ENCODE measurements around the gene TPCN2. TPM values are rescaled to one million over a fixed set of nuclear protein-coding genes. Genes with fewer than 3 reads are reported as not detected.

Gene TPCN2
- total RNA-seq, 4 donors from 2014 or later, result 1.4 to 4.1 (median 3.3) TPM

GRCh38 chr11:69180726-69181125, 132.0 kb downstream of the TPCN2 start:
- H3K36me3 ChIP-seq, result no peaks in the 10 kb centered on the region
- intact Hi-C loops (cut with DNase I; ENCODE audit: low total_unique reads), result no loop called here
- no peaks in the 10 kb centered on the region for H3K9me3 ChIP-seq
- in situ Hi-C loops (cut with MboI; ENCODE audit: low sequenced_read_pairs in 4 of 4), result no loop called here
- TF ChIP-seq POLR2A (IDR thresholded peaks at IDR 0.05), result no peak
- TF ChIP-seq, protein P1, sequence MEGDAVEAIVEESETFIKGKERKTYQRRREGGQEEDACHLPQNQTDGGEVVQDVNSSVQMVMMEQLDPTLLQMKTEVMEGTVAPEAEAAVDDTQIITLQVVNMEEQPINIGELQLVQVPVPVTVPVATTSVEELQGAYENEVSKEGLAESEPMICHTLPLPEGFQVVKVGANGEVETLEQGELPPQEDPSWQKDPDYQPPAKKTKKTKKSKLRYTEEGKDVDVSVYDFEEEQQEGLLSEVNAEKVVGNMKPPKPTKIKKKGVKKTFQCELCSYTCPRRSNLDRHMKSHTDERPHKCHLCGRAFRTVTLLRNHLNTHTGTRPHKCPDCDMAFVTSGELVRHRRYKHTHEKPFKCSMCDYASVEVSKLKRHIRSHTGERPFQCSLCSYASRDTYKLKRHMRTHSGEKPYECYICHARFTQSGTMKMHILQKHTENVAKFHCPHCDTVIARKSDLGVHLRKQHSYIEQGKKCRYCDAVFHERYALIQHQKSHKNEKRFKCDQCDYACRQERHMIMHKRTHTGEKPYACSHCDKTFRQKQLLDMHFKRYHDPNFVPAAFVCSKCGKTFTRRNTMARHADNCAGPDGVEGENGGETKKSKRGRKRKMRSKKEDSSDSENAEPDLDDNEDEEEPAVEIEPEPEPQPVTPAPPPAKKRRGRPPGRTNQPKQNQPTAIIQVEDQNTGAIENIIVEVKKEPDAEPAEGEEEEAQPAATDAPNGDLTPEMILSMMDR (IDR thresholded peaks at IDR 0.05 in 4 of 5, conservative IDR thresholded peaks at IDR 0.05 in 1 of 5), result no peak
- no peaks in the 10 kb centered on the region for H3K27me3 ChIP-seq
- ATAC-seq (no peak), DNase-seq (no peak)
- H3K27ac ChIP-seq, result no peak overlapping the region
- H3K4me1 ChIP-seq, result no peaks in the 10 kb centered on the region
- H3K4me3 ChIP-seq, result no peak overlapping the region

DNA sequence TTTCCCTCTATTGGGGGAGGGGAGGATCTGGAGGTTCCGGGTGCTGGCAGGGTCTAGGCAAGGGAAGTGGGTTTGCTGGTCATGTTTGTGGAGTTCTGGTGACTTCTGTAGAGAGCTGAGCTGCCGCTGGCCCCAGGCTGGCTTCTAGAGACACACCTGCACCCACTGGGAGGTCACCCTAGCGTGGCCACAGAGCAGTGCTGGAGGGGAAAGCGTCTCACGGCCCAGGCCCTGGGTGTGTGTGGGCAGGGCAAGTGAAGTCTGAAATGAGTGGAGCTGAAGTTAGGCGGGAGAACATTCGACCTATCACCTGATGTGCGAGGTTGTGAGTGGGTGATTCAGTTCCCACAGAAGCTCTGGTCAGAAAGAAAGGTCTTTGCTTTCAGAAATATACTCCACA, 134.9 kb downstream of the TPCN2 start:
- DNase-seq, result no peak
- Histone ChIP-seq H3K9me3 (no peaks in the 10 kb centered on the region), H3K4me1 (no peaks in the 10 kb centered on the region), H3K4me3 (no peak overlapping the region), H3K27ac (no peak overlapping the region), H3K27me3 (peaks cover 0 to 2% (median 0%) of the 10 kb centered on the region in 3 donors), H3K36me3 (no peaks in the 10 kb centered on the region)
- intact Hi-C loops (cut with DNase I; ENCODE audit: low total_unique reads) (no loop called here), in situ Hi-C loops (cut with MboI; ENCODE audit: low sequenced_read_pairs in 4 of 4) (no loop called here)
- TF ChIP-seq, protein P1 (IDR thresholded peaks at IDR 0.05 in 4 of 5, conservative IDR thresholded peaks at IDR 0.05 in 1 of 5), result no peak
- TF ChIP-seq POLR2A (IDR thresholded peaks at IDR 0.05), result no peak
- ATAC-seq, result no peak

MicroRNAs encoded within 50 kb of the gene (microRNA counts, 767-probe panel; counts per million panel counts)
- microRNA hsa-miR-3164, result 356 to 448 counts per million in 2 donors

Small RNA genes lying within 50 kb of the gene (microRNA-seq; reads per million reads assigned to microRNA genes)
- 6.8 to 8.3 reads per million in 2 donors for gene MIR3164 (ENCODE audit: borderline replicate concordance in 2 of 2)

Other genes with a start within 250 kb of the TPCN2 start
- gene CPT1A, start 207.0 kb upstream of the TPCN2 start, total RNA-seq, result 10 to 100 TPM in 3 of 4 donors, 1 to 10 TPM in 1; 6.9 to 32.1 (median 12.9) TPM
- gene MRPL21, start 145.1 kb upstream of the TPCN2 start, total RNA-seq, result 10 to 100 TPM; 61.0 to 75.5 (median 64.6) TPM
- 10 to 100 TPM; 15.5 to 22.3 (median 18.1) TPM for gene IGHMBP2, start 145.0 kb upstream of the TPCN2 start, total RNA-seq
- gene MRGPRD, start 67.9 kb upstream of the TPCN2 start, total RNA-seq, result not detected
- gene MRGPRF, start 35.7 kb upstream of the TPCN2 start, total RNA-seq, result 1 to 10 TPM; 1.8 to 6.7 (median 4.7) TPM
- gene SMIM38, start 107.0 kb downstream of the TPCN2 start, total RNA-seq, result under 1 TPM in 3 of 4 donors, not detected in 1; 0.12 to 0.66 (median 0.40) TPM
- gene MYEOV, start 245.2 kb downstream of the TPCN2 start, total RNA-seq, result 1 to 10 TPM in 1 of 4 donors, not detected in 3; 1.1 TPM

Measured in gastrocnemius medialis (tissue), 4 donors.